HFFc6 (cell line): ENCODE measurements around the gene CEP104. TPM values are rescaled to one million over a fixed set of nuclear protein-coding genes. Genes with fewer than 3 reads are reported as not detected.

Source experiments
- DNase-seq: peaks from one replicate; pipeline ENCODE4 v3.0.0-alpha.2; 2018
- H3K27ac Mint-ChIP-seq: 2 replicates; pipeline ENCODE4 v1.8.0; 2020; ENCODE audit warnings: mild to moderate bottlenecking, mixed read lengths
- H3K27me3 Mint-ChIP-seq: 2 replicates; pipeline ENCODE4 v1.8.0; 2021; ENCODE audit warnings: mild to moderate bottlenecking, moderate library complexity, mixed read lengths; ENCODE audit not compliant: insufficient read depth
- H3K36me3 Mint-ChIP-seq: 2 replicates; pipeline ENCODE4 v1.8.0; 2021; ENCODE audit warnings: low read depth, mixed read lengths
- H3K4me1 Mint-ChIP-seq: 2 replicates; pipeline ENCODE4 v1.8.0; 2020; ENCODE audit warnings: low read depth, mixed read lengths
- H3K4me3 Mint-ChIP-seq: 2 replicates; pipeline ENCODE4 v1.8.0; 2020; ENCODE audit warnings: mild to moderate bottlenecking, moderate library complexity, mixed read lengths
- H3K9me3 Mint-ChIP-seq: 2 replicates; pipeline ENCODE4 v1.8.0; 2020; ENCODE audit warnings: mild to moderate bottlenecking, mixed read lengths
- CTCF ChIP-seq: fragments of 200-600 bp; sonication (generic); IDR thresholded peaks from 2 replicates; pipeline ENCODE4 v1.5.0; 2021; ENCODE audit warnings: antibody characterized with exemption, mild to moderate bottlenecking
- total RNA-seq, 6 experiments: library from RNA; stranded (reverse); fragmentation: NEBNext Ultra II Directional; extraction: Animal tissue kit (Norgen Biotek cat#: 25700); gene quantifications; 2 replicates in 1 of 6; 3 replicates in 5 of 6; pipeline ENCODE4 v1.2.3, GENCODE V29; 2021

The CEP104 gene
- total RNA-seq, 6 experiments from 2014 or later, result 43.2 to 63.4 (median 52.9) TPM

GRCh38 chr1:3872546-3872945 is 15.5 kb upstream of the CEP104 start:
- H3K4me3 Mint-ChIP-seq, result no peak overlapping the region
- peaks cover 29% of the 10 kb centered on the region for H3K36me3 Mint-ChIP-seq
- H3K9me3 Mint-ChIP-seq, result no peaks in the 10 kb centered on the region; the same call in 1 of the 2 replicates
- TF ChIP-seq CTCF, result no peak
- DNase-seq, result no peak
- no peak overlapping the region for H3K27ac Mint-ChIP-seq
- H3K4me1 Mint-ChIP-seq, result peaks cover 7% of the 10 kb centered on the region; the same call in 1 of the 2 replicates
- peaks cover under 1% of the 10 kb centered on the region for H3K27me3 Mint-ChIP-seq

DNA sequence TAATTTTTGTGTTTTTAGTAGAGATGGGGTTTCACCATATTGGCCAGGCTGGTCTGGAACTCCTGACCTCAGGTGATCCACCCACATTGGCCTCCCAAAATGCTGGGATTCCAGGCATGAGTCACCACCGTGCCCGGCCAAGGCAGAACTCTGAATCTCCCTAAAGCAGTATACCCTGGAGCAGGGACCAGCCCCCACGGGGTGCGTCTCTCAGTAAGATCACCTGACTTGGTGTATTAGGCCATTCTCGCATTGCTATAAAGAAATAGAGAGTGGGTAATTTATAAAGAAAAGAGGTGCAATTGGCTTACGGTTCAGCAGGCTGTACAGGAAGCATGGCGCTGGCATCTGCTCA is 14.4 kb upstream of the CEP104 start:
- TF ChIP-seq CTCF, result no peak
- no peak for DNase-seq
- Mint-ChIP-seq H3K4me1 (peaks cover 7% of the 10 kb centered on the region; the same call in 1 of the 2 replicates), H3K9me3 (no peaks in the 10 kb centered on the region; the same call in 1 of the 2 replicates), H3K36me3 (peaks cover 40% of the 10 kb centered on the region), H3K27me3 (no peaks in the 10 kb centered on the region; the same call in 1 of the 2 replicates), H3K27ac (no peak overlapping the region), H3K4me3 (no peak overlapping the region)

- Mint-ChIP-seq H3K36me3 (peaks cover 41% of the 10 kb centered on the region), H3K4me3 (no peak overlapping the region), H3K27ac (no peak overlapping the region), H3K4me1 (peaks cover 7% of the 10 kb centered on the region; the same call in 1 of the 2 replicates), H3K9me3 (no peaks in the 10 kb centered on the region; the same call in 1 of the 2 replicates), H3K27me3 (no peaks in the 10 kb centered on the region; the same call in 1 of the 2 replicates)
- DNase-seq, result no peak
- no peak for TF ChIP-seq CTCF
Measured at GRCh38 chr1:3869751-3870301, 12.8 kb upstream of the CEP104 start.

DNA sequence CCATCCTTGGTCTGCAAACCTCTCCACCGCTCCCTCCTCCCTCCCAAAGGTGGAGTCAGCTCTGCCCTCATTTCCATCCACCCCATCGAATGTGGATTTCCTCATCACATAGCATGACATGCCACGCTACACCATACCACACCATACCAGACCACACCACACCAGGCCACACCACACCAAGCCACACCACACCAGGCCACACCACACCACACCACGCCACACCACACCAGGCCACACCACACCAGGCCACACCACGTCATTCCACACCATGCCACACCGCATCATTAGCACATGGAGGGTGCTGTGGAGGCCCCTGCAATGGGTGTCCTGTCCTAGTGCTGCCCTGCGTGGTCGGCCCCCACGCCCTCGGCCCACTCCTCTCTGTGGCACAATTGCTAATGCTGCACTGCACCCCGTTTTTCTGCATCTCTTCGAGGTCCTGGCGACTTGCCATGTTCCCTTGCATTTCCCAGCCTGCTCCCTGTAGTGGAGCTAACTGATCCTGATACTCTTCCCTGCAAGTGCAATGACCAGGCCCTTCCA is 11.5 kb upstream of the CEP104 start:
- no peaks in the 10 kb centered on the region; the same call in 1 of the 2 replicates for H3K9me3 Mint-ChIP-seq
- no peak overlapping the region; the same call in 1 of the 2 replicates for H3K27ac Mint-ChIP-seq
- H3K4me1 Mint-ChIP-seq, result peaks cover 7% of the 10 kb centered on the region; the same call in 1 of the 2 replicates
- peaks cover 38% of the 10 kb centered on the region for H3K36me3 Mint-ChIP-seq
- no peak for TF ChIP-seq CTCF
- no peaks in the 10 kb centered on the region; the same call in 1 of the 2 replicates for H3K27me3 Mint-ChIP-seq
- DNase-seq, result no peak
- H3K4me3 Mint-ChIP-seq, result no peak overlapping the region

DNA sequence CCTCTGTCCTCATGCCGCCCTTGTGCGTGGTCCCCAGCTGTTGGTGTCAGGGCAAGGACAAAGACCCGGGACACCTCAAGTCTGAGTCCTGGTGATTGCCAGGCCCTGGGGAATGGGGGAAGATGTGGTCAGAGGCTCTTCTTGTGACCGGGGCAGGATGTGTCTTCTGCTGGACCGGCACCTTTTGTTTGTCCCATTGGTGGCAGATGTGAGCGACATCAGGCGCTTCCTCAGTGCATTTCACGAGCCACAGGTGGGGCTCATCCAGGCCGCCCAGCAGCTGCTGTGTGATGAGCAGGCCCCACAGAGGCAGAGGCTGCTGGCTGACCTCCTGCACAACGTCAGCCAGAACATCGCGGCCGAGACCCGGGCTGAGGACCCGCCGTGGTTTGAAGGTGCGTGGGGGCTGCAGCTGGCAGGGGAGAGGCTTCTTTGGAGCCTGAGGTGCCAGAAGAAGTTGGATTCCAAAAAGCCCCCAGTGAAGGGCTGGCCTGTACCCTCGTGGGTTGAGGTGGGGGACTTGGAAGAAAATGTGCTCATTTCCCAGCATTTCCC is 8.7 kb upstream of the CEP104 start:
- H3K4me3 Mint-ChIP-seq, result no peak overlapping the region
- no peaks in the 10 kb centered on the region; the same call in 1 of the 2 replicates for H3K27me3 Mint-ChIP-seq
- peaks cover 3% of the 10 kb centered on the region; the same call in 1 of the 2 replicates for H3K4me1 Mint-ChIP-seq
- no peak for TF ChIP-seq CTCF
- H3K36me3 Mint-ChIP-seq, result peaks cover 28% of the 10 kb centered on the region
- H3K9me3 Mint-ChIP-seq, result no peaks in the 10 kb centered on the region; the same call in 1 of the 2 replicates
- H3K27ac Mint-ChIP-seq, result no peak overlapping the region
- no peak for DNase-seq
